NCI-H345 treated with DMSO at 0.1 percent for 48 hours (cell line): Measurements from ENCODE around the gene TMCC2.

Experiments used
- DNase-seq: peaks from one replicate; lab custom pipeline; 2025; ENCODE audit not compliant: unreplicated experiment; lab: John Stamatoyannopoulos, UW

The TMCC2 gene

GRCh38 chr1:205259324-205259832, 31.6 kb downstream of the TMCC2 start:
- no peak for DNase-seq

DNA sequence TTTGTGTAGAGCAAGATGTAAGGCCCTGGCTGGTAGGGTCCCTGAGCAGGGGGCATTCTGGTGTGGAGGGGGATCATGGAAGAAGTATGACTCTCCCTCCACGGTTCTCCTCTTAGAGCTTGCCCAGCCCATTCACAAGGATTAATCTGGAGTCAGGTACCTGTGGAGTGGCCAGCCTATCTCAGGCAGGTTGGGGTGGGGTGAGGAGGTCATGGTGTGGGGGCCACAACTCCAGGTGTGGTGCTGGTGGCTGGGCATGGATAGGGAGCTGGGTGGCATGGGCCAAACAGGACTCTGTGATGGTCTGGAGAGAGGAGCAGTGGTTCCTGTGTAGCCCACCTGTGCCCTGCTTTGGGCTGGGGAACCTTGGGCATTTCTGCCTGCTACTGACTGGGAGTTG, 32.3 kb downstream of the TMCC2 start:
- DNase-seq = no peak

GRCh38 chr1:205260948-205261732, 33.4 kb downstream of the TMCC2 start:
- DNase-seq = no peak

- DNase-seq = no peak
These were observed 34.4 kb downstream of the TMCC2 start for GRCh38 chr1:205261946-205262691.

DNA sequence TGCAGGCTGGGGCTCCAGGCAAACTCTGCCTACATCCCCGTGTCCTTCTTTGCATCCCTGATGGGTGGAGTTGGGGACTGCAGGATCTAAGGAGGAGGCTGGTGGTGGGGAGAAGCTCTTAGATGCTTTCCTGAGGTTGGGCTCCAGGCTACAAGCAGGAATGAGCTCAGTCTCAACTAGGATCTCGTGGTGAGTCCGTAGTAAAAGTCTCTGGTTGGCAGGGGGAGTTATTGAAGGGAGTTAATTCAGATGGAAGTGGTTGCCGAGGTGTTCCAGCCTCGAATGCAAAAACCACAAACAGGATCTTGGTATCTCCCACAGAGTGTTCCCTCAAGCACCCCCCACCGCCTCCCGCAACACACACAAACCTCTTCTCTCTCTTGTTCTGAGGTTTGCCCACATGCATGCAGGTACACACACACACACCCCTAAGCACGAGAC, 35.0 kb downstream of the TMCC2 start:
- no peak for DNase-seq

- no peak for DNase-seq
These were observed 35.9 kb downstream of the TMCC2 start for GRCh38 chr1:205263580-205264190.

DNA sequence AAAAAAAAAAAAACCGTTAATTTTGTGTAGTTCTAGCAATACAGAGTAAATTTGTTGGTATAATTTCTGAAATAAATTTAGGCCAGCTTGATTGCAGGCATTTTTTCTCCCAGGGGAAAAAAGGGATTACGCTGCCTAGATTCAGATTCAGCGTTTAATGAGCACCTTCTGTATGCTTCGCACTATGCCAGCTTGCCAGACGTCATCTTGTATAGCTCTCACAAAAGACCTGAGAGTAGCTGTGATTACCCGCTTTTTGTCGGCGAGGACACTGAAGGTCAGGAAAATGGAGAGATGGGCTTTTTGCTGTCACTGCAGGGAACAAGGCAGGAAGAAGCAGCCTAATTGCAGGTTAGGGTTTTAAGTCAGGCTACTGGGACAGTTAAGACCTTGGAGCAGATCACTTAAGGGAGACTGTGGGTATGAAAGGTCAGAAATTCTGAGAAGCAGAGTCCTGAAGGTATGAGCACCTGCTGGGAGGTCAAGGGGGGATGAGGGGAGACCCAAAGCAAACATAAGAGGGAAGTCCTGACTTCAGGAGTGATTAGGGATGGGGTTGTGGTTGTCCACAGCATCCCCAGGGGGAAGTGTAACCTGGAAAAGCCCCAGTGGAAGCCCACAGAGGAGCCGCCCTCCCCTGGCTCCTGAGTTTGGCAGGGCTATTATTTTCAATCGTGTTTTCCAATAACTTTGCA, 39.0 kb downstream of the TMCC2 start:
- no peak for DNase-seq

DNA sequence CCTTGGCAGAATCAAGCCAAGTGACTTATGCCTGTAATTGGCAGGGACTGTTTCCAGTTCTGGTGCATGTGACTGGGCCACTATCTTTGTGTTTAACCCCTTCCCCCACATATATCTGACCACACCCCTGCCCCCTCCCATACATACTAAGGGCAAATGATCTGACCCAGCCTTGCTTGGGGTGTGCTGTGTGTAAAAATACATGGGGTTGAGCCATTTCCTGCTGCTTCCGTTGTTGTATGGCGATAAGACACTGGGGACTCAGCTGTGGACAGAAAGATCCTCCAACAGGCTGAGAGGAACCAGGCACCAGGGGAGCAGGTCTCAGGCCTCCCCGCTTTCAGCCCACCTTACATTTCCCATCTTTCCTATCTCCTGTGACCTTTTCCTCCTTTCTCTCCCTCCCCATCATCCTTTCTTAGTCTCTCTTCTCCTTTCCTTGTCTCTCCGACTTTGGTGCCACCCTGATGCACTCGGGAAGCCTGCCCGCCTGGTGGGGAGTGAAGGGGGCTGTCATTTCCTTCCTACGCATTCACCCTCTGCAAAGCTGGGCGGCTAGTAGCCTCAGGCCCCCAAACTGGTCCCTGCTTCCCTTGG, 39.7 kb downstream of the TMCC2 start:
- DNase-seq = no peak

DNA sequence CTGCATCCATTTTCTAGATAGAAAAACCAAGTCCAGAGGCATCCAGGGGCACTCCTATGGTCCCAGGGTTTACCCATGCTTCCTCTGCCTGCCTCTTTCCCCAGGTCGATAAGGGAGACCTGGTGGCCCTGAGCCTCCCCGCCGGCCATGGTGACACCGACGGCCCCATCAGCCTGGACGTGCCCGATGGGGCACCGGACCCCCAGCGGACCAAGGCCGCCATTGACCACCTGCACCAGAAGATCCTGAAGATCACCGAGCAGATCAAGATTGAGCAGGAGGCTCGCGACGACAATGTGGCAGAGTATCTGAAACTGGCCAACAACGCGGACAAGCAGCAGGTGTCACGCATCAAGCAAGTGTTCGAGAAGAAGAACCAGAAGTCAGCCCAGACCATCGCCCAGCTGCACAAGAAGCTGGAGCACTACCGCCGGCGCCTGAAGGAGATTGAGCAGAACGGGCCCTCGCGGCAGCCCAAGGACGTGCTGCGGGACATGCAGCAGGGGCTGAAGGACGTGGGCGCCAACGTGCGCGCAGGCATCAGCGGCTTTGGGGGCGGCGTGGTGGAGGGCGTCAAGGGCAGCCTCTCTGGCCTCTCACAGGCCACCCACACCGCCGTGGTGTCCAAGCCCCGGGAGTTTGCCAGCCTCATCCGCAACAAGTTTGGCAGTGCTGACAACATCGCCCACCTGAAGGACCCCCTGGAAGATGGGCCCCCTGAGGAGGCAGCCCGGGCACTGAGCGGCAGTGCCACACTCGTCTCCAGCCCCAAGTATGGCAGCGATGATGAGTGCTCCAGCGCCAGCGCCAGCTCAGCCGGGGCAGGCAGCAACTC, 41.3 kb downstream of the TMCC2 start:
- DNase-seq = no peak

DNA sequence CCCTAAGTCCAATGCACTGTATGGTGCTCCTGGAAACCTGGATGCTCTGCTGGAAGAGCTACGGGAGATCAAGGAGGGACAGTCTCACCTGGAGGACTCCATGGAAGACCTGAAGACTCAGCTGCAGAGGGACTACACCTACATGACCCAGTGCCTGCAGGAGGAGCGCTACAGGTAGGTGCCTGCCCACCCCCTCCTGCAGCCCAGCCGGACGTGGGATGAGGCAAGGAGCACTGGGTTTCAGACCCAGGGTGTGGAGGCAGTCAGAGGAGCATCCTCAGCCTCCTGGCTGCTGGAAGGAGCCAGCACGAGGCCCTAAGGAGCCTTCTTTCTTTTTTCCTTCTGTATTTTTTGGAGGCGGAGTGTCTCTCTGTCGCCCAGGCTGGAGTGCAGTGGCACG, 42.0 kb downstream of the TMCC2 start:
- DNase-seq = no peak

DNA sequence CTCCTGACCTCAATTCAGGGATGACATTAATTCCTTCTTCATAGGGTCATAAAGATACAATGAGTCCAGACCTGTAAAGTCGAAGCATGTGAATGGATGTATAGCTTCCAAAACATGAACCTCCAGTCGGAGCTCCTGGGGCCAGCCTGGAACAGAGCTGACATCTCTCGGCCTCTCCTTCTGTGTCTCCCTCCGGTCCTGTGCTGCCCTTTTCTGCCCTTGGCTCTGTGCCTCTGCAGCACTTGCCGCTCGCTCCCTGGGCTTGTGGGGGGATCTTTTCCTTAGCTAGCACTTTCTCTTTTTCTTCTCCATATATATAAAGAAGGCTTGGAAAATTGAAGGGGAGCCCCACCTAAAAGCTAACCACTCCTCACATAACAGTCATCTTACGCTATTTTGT, 42.5 kb downstream of the TMCC2 start:
- no peak for DNase-seq

DNA sequence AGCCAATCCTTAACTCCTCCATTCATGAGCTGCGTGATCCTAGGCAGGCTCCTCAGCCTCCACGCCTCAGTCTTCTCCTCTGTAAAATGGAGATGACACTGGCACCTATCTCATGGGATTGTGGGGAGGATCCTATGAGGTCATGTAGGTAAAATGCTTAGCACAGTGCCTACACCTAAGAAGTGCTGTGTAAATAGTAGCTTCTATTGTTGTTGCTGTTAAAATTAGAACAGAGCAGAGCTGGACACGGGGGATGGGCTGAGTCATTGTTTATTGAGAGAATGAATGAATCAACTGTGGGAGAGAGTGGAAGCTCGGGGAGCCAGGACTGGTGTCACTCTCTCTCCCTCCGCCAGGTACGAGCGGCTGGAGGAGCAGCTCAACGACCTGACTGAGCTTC, 43.0 kb downstream of the TMCC2 start:
- peak; percentile 15 for DNase-seq

- DNase-seq = no peak
These were observed 43.5 kb downstream of the TMCC2 start for GRCh38 chr1:205271277-205271676.

DNA sequence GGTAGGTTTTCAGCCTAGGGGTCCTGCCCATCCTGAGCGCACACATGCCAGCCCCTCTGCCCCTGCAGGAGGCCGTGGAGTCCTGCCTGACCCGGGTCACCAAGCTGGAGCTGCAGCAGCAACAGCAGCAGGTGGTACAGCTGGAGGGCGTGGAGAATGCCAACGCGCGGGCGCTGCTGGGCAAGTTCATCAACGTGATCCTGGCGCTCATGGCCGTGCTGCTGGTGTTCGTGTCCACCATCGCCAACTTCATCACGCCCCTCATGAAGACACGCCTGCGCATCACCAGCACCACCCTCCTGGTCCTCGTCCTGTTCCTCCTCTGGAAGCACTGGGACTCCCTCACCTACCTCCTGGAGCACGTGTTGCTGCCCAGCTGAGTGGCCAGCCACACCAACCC, 44.0 kb downstream of the TMCC2 start:
- DNase-seq = no peak

- DNase-seq = no peak
These were observed 44.8 kb downstream of the TMCC2 start for GRCh38 chr1:205272536-205272935.

DNA sequence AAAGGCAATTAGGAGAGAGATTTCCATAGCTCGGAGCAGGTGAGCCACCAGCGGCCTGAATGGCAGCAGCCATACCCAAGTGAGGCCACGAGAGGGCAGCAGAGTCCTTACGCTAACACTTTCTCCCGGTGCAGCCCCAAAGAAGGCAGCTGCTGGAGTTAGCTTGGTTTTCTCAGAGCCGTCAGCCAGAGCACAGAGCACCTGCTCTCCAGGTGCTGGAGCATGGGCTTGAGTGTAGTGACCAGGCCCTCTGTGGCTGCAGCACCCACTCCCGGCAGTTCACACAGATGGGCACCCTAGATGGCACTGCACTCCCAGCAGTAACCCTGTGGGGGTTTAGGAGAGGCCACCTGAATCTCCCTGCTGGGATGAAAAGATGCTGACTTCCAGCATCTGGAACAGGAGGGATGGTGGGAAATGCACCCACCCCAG, 45.8 kb downstream of the TMCC2 start:
- peak; percentile 60 for DNase-seq

- DNase-seq = no peak
These were observed 46.4 kb downstream of the TMCC2 start for GRCh38 chr1:205274041-205274691.

DNA sequence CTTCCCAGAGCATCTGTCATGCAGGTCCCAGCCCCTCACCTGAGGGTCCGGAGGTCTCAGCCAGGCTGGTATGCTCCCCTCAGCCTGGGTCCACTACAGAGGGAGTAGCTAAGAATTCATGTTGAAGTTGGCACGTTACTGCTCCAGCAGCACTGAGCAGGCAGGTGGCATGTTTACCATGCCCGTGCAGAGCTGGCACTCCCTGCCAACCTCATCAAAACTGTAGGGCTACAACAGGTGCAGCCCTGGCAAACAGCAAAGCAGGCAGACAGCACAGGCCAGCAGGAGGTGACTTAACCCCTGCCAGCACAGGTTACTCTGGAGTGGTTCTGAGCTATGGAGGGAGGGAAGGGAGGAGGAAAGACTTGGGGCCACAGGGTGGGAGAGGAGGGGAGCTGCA, 47.4 kb downstream of the TMCC2 start:
- DNase-seq = peak; percentile 73

DNA sequence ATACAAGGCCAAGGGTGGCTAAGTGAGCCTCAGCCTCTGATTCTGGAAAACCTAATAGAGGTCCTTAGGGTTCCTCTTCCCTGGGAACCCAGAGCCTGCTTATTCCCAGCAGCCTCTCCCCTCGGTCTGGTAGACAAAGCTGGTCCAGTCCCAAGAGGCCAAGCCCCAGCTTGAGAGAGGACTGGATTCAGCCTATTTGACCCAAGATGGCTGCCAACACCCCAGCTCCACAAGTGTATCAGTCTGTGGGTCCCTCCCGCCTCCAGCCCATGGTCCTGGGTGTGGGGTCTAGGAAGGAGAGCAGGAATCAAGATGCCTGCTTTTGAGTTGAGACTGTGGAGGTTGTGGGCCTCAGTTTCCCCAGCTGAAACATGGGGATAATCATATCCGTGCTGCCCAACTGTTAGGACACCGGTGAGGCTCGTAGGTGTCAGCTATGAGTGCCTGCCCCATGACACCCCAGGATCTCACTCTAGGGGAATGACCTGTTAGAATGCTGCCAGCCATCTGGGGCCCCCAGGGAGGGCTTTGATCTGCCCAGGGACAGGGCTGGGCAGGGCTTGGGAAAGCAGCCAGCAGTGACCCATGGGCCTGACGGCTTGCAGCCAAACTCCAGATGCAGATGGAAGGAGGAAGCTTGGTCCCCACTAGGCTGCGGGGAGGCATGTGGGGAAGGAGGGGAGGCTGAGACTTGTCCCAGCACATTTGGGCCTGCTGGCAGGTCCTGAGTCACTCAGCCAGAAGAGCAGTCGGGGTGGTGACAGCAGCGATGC, 48.4 kb downstream of the TMCC2 start:
- DNase-seq = no peak
